Upper lobe of left lung (tissue), 4 donors: Measurements from ENCODE around the gene SLC19A3.

Experiments
- EP300 ChIP-seq, 4 donors: sonication (generic); formaldehyde crosslinking; IDR thresholded peaks; one replicate each; pipeline ENCODE4 v1.5.1; 2017; ENCODE audit warnings: antibody characterized with exemption in 4 of 4, control low read depth in 2 of 4
- POLR2A ChIP-seq, 4 donors: fragments of 450-650 bp; IDR thresholded peaks; one replicate each; pipeline ENCODE4 v1.5.1; 2016 to 2017; ENCODE audit warnings: antibody characterized with exemption in 4 of 4, mild to moderate bottlenecking in 2 of 4
- POLR2AphosphoS5 ChIP-seq, 2 donors: sonication (generic); formaldehyde crosslinking; IDR thresholded peaks; one replicate each; pipeline ENCODE4 v1.5.1; 2017; ENCODE audit warnings: antibody characterized with exemption in 2 of 2
- TF ChIP-seq, protein P1 (sequence below), 6 experiments: fragments of 450-650 bp in 4 of 6; fragments of 200-600 bp in 2 of 6; sonication (generic) in 2 of 6; IDR thresholded peaks; one replicate each; pipeline ENCODE4 v1.5.1; 2016 to 2019; ENCODE audit warnings: antibody characterized with exemption in 6 of 6

DNA sequence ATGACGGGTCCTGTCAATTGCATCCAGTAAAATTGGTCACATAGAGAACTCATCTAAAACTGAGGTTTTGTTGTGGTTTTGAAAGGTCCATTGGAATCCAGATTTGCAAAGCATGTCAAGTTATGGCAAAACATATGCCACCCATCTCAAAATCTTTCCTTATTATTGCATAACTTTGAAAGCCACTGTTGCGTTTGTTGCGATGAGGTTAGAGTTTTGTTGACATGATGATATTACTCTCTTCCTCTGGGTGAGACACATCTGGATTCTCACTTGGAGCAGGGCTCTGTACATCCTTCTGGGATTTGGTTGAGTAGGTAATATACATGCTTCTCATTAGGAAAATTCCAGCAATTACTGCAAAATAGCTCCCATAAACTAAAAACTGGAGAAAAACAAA lies 30.6 kb downstream of the SLC19A3 start:
- TF ChIP-seq EP300 (IDR thresholded peaks at IDR 0.05) (no peak), POLR2AphosphoS5 (IDR thresholded peaks at IDR 0.05) (no peak), POLR2A (IDR thresholded peaks at IDR 0.05) (no peak)
- TF ChIP-seq, protein P1, sequence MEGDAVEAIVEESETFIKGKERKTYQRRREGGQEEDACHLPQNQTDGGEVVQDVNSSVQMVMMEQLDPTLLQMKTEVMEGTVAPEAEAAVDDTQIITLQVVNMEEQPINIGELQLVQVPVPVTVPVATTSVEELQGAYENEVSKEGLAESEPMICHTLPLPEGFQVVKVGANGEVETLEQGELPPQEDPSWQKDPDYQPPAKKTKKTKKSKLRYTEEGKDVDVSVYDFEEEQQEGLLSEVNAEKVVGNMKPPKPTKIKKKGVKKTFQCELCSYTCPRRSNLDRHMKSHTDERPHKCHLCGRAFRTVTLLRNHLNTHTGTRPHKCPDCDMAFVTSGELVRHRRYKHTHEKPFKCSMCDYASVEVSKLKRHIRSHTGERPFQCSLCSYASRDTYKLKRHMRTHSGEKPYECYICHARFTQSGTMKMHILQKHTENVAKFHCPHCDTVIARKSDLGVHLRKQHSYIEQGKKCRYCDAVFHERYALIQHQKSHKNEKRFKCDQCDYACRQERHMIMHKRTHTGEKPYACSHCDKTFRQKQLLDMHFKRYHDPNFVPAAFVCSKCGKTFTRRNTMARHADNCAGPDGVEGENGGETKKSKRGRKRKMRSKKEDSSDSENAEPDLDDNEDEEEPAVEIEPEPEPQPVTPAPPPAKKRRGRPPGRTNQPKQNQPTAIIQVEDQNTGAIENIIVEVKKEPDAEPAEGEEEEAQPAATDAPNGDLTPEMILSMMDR (IDR thresholded peaks at IDR 0.05) = no peak
